ENCODE results near the gene HIVEP3.

- TF ChIP-seq CTCF (optimal IDR thresholded peaks at IDR 0.05 in 1 of 3, IDR thresholded peaks at IDR 0.05 in 1 of 3, conservative IDR thresholded peaks at IDR 0.05 in 1 of 3; ENCODE audit: extremely low read depth in 1 of 3, insufficient read depth in 2 of 3, low read length in 3 of 3) (no peak), EZH2 (IDR thresholded peaks at IDR 0.05; ENCODE audit: low read length) (no peak)
Measured at GRCh38 chr1:41582851-41583657, 335.7 kb downstream of the HIVEP3 start.

Measured in keratinocyte (primary cell).